Measurements from ENCODE around the gene FSTL5. TPM values are rescaled to one million over a fixed set of nuclear protein-coding genes. Genes with fewer than 3 reads are reported as not detected.

The FSTL5 gene
- polyA plus RNA-seq, 3 donors, result not detected

- no peak overlapping the region for H3K4me3 Mint-ChIP-seq
- intact Hi-C loops (cut with micrococcal nuclease), result no loop called here
- WGBS (ENCODE audit: insufficient coverage), result 91% methylated on average over 2 of the region's 3 CpGs
Measured at GRCh38 chr4:161457906-161458305, 705.9 kb downstream of the FSTL5 start.

GRCh38 chr4:161457311-161457710 is 706.5 kb downstream of the FSTL5 start:
- no peaks in the 10 kb centered on the region for H3K79me2 ChIP-seq (ENCODE audit: insufficient read depth, low read length)
- H3K27ac ChIP-seq (ENCODE audit: low read depth in 1 of 2, low read length in 2 of 2), result no peak overlapping the region
- Mint-ChIP-seq H3K27me3 (ENCODE audit: low read depth in 3 of 3) (peaks cover 0 to 1% (median 0%) of the 10 kb centered on the region in 3 donors), H3K36me3 (no peaks in the 10 kb centered on the region), H3K27ac (no peak overlapping the region), H3K4me3 (no peak overlapping the region), H3K4me1 (no peaks in the 10 kb centered on the region), H3K9me3 (peaks cover 0 to 3% (median 0%) of the 10 kb centered on the region in 7 donors)
- H3K4me3 ChIP-seq (replicated peaks in 1 of 3; ENCODE audit: low read depth in 2 of 3, low read length in 3 of 3), result no peak overlapping the region
- no peak overlapping the region for H2AFZ ChIP-seq (ENCODE audit: insufficient read depth, low read depth, low read length, poor library complexity, severe bottlenecking)
- no peaks in the 10 kb centered on the region for H3K27me3 ChIP-seq (ENCODE audit: control insufficient read depth in 2 of 2, insufficient read depth in 2 of 2, low read length in 2 of 2)
- no peaks in the 10 kb centered on the region for H3K36me3 ChIP-seq (replicated peaks in 1 of 2; ENCODE audit: control insufficient read depth in 1 of 2, insufficient read depth in 2 of 2, low read length in 2 of 2)
- H3K9me3 ChIP-seq (replicated peaks in 1 of 2; ENCODE audit: control insufficient read depth in 1 of 2, insufficient read depth in 1 of 2, low read length in 2 of 2), result no peaks in the 10 kb centered on the region
- H3K9ac ChIP-seq (ENCODE audit: insufficient read depth, low read length, poor library complexity, severe bottlenecking), result no peak overlapping the region
- no peak overlapping the region for H3K4me2 ChIP-seq (replicated peaks; ENCODE audit: extremely low read depth, low read length, poor library complexity, severe bottlenecking)
- WGBS (ENCODE audit: insufficient coverage), result 100% methylated on average over 1 of the region's 1 CpG
- DNase-seq, result no peak
- TF ChIP-seq CTCF (IDR thresholded peaks at IDR 0.05), result no peak
- no peaks in the 10 kb centered on the region for H3K4me1 ChIP-seq (ENCODE audit: control insufficient read depth in 1 of 2, insufficient read depth in 2 of 2, low read length in 2 of 2)
- intact Hi-C loops (cut with micrococcal nuclease), result no loop called here
- no peaks in the 10 kb centered on the region for H4K20me1 ChIP-seq (ENCODE audit: insufficient read depth, low read length)

More at GRCh38 chr4:161457906-161458305, 705.9 kb downstream of the FSTL5 start:
- Mint-ChIP-seq H3K27me3 (ENCODE audit: low read depth in 3 of 3) (peaks cover 0 to 1% (median 0%) of the 10 kb centered on the region in 3 donors), H3K27ac (peak overlapping the region in 1 of 7 donors; percentile 30), H3K4me1 (no peaks in the 10 kb centered on the region), H3K36me3 (no peaks in the 10 kb centered on the region), H3K9me3 (peaks cover 0 to 4% (median 0%) of the 10 kb centered on the region in 7 donors)
- Histone ChIP-seq H3K4me2 (replicated peaks; ENCODE audit: extremely low read depth, low read length, poor library complexity, severe bottlenecking) (no peak overlapping the region), H3K36me3 (replicated peaks in 1 of 2; ENCODE audit: control insufficient read depth in 1 of 2, insufficient read depth in 2 of 2, low read length in 2 of 2) (no peaks in the 10 kb centered on the region), H3K4me3 (replicated peaks in 1 of 3; ENCODE audit: low read depth in 2 of 3, low read length in 3 of 3) (no peak overlapping the region), H3K79me2 (ENCODE audit: insufficient read depth, low read length) (no peaks in the 10 kb centered on the region), H3K4me1 (ENCODE audit: control insufficient read depth in 1 of 2, insufficient read depth in 2 of 2, low read length in 2 of 2) (no peaks in the 10 kb centered on the region), H3K27me3 (ENCODE audit: control insufficient read depth in 2 of 2, insufficient read depth in 2 of 2, low read length in 2 of 2) (no peaks in the 10 kb centered on the region), H4K20me1 (ENCODE audit: insufficient read depth, low read length) (no peaks in the 10 kb centered on the region), H3K9ac (ENCODE audit: insufficient read depth, low read length, poor library complexity, severe bottlenecking) (no peak overlapping the region), H3K27ac (ENCODE audit: low read depth in 1 of 2, low read length in 2 of 2) (no peak overlapping the region), H3K9me3 (replicated peaks in 1 of 2; ENCODE audit: control insufficient read depth in 1 of 2, insufficient read depth in 1 of 2, low read length in 2 of 2) (no peaks in the 10 kb centered on the region), H2AFZ (ENCODE audit: insufficient read depth, low read depth, low read length, poor library complexity, severe bottlenecking) (no peak overlapping the region)
- no peak for DNase-seq
- no peak for TF ChIP-seq CTCF (IDR thresholded peaks at IDR 0.05)
